ENCODE data around the gene PIGB. TPM values are rescaled to one million over a fixed set of nuclear protein-coding genes. Genes with fewer than 3 reads are reported as not detected.

The PIGB gene
- total and polyA plus RNA-seq, 2 of the 13 experiments (the other 11 are each of a cell fraction or from before 2014, with no cell fraction given) = 14.5 to 19.1 TPM

DNA sequence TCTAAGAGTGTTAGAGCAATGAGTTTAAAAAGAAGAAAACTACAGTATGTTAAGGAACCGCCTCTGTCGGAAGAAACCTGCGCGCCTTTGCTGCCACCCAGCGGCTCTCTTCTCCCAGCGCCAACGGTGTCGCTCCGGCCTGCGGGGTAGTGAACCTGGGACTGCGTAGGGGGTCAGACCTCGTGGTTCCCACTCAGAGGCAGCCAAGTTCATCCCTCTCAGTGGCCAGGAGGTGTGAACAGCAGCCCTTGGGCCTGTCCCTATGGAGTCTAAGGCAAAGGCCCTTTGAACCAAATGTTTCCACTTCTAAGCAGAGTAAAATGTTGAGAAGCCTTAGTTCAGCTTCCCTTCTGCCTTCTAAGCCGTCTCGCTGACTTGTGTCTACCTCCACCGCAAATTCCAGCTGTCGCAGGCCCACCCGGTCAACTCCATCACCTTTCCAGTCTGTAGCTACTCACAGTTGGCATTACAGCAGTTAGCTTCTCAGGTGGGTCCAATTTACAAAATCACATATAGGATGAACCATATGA, 28.4 kb upstream of the PIGB start (continued):
- peak; percentile 42 for TF ChIP-seq HNRNPLL (IDR thresholded peaks at IDR 0.05; ENCODE audit: low read depth, low read length, poor library complexity, severe bottlenecking)
- no peak for TF ChIP-seq SIX4 (CRISPR knock-in tag; IDR thresholded peaks at IDR 0.05)
- TF ChIP-seq ZBTB42 (CRISPR knock-in tag; IDR thresholded peaks at IDR 0.05) = 0 out of 2 replicates have a peak, but pooled peaks have one; percentile 55
- no peak for TF ChIP-seq KDM6A (CRISPR knock-in tag; IDR thresholded peaks at IDR 0.05; ENCODE audit: low read depth)
- no peak for TF ChIP-seq RBFOX2 (IDR thresholded peaks at IDR 0.05; ENCODE audit: low read depth, low read length)
- TF ChIP-seq XRCC5 (optimal IDR thresholded peaks at IDR 0.05; ENCODE audit: low read length) = peak; percentile 72
- TF ChIP-seq PITX1 (CRISPR knock-in tag; IDR thresholded peaks at IDR 0.05) = no peak
- TF ChIP-seq ZNF30 (CRISPR knock-in tag; IDR thresholded peaks at IDR 0.05) = no peak
- TF ChIP-seq, protein P1, sequence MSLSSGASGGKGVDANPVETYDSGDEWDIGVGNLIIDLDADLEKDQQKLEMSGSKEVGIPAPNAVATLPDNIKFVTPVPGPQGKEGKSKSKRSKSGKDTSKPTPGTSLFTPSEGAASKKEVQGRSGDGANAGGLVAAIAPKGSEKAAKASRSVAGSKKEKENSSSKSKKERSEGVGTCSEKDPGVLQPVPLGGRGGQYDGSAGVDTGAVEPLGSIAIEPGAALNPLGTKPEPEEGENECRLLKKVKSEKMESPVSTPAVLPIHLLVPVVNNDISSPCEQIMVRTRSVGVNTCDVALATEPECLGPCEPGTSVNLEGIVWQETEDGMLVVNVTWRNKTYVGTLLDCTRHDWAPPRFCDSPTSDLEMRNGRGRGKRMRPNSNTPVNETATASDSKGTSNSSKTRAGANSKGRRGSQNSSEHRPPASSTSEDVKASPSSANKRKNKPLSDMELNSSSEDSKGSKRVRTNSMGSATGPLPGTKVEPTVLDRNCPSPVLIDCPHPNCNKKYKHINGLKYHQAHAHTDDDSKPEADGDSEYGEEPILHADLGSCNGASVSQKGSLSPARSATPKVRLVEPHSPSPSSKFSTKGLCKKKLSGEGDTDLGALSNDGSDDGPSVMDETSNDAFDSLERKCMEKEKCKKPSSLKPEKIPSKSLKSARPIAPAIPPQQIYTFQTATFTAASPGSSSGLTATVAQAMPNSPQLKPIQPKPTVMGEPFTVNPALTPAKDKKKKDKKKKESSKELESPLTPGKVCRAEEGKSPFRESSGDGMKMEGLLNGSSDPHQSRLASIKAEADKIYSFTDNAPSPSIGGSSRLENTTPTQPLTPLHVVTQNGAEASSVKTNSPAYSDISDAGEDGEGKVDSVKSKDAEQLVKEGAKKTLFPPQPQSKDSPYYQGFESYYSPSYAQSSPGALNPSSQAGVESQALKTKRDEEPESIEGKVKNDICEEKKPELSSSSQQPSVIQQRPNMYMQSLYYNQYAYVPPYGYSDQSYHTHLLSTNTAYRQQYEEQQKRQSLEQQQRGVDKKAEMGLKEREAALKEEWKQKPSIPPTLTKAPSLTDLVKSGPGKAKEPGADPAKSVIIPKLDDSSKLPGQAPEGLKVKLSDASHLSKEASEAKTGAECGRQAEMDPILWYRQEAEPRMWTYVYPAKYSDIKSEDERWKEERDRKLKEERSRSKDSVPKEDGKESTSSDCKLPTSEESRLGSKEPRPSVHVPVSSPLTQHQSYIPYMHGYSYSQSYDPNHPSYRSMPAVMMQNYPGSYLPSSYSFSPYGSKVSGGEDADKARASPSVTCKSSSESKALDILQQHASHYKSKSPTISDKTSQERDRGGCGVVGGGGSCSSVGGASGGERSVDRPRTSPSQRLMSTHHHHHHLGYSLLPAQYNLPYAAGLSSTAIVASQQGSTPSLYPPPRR (CRISPR knock-in tag; IDR thresholded peaks at IDR 0.05; ENCODE audit: borderline replicate concordance) = no peak
- TF ChIP-seq SRSF4 (IDR thresholded peaks at IDR 0.05; ENCODE audit: low read depth, low read length, poor library complexity, severe bottlenecking) = no peak
- 0 out of 2 replicates have a peak, but pooled peaks have one; percentile 11 for TF ChIP-seq HOXA5 (CRISPR knock-in tag; IDR thresholded peaks at IDR 0.05)
- TF ChIP-seq, protein P2, sequence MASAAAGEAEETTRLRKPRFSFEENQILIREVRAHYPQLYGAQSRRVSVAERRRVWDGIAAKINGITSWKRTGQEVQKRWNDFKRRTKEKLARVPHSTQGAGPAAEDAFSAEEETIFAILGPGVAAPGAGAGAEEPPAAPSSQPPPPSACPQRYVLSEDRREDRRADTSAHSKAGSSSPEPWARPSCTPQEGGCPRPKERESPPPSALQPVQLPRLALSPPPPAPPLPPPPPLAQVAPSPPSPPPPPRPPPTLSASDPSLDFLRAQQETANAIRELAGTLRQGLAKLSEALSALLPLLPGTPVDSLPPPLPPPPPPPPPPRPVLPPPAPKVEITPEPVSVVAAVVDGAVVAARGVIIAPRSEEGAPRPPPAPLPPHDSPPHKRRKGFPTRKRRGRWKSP (CRISPR knock-in tag; IDR thresholded peaks at IDR 0.05) = 0 out of 2 replicates have a peak, but pooled peaks have one; percentile 40
- TF ChIP-seq ZNF589 (CRISPR knock-in tag; conservative IDR thresholded peaks at IDR 0.05) = 0 out of 2 replicates have a peak, but pooled peaks have one; percentile 52
- peak; percentile 55; the same call in 1 of the 2 replicates for TF ChIP-seq ZNF501 (CRISPR knock-in tag; IDR thresholded peaks at IDR 0.05)
- no peak for TF ChIP-seq ETV5 (CRISPR knock-in tag; IDR thresholded peaks at IDR 0.05; ENCODE audit: borderline replicate concordance)
- peak; percentile 87 for TF ChIP-seq RAD21 (CRISPR knock-in tag; IDR thresholded peaks at IDR 0.05)
- peak; percentile 53 for TF ChIP-seq ZNF687 (CRISPR knock-in tag; IDR thresholded peaks at IDR 0.05)
- peak; percentile 39 for TF ChIP-seq YY1 (IDR thresholded peaks at IDR 0.05; ENCODE audit: insufficient read depth, insufficient replicate concordance, low read depth, low read length)
- TF ChIP-seq PREB (CRISPR knock-in tag; IDR thresholded peaks at IDR 0.05) = no peak

All from HepG2 (cell line).